Activated T-cell treated with anti-CD3 and anti-CD28 coated beads, Interleukin-2, amount 50 U/mL, for 48 hours (primary cell): ENCODE measurements around the gene PODNL1.

Source experiments
- DNase-seq, 2 experiments: peaks; one replicate each; pipeline ENCODE4 v3.0.0-alpha.2; 2020

PODNL1 gene

GRCh38 chr19:13887517-13887916 is 50.7 kb downstream of the PODNL1 start:
- no peak for DNase-seq

DNA sequence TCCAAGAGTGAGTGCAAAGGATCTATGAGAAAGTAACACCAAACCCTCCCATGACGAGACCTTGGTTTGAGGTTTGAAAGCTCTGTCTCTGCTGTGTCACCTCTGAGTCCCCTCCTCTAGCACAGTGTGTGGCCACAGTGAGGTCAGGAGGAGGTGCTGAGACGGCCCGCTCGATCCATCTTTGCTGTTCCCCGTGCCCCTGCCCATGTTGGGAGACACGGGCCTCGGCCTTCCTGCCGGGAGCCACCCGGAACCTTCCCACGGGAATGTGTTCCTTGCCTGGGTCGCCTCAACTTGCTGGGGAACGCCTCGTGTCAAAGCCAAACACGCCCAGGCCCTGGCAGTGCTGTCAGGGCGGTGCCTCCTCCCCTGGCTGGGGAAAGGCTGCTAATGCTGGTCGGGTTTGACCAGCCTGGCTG is 51.2 kb downstream of the PODNL1 start:
- DNase-seq = peak; percentile 42 to 46

- no peak for DNase-seq
Measured at GRCh38 chr19:13885826-13886365, 52.3 kb downstream of the PODNL1 start.

GRCh38 chr19:13884726-13885591 is 53.3 kb downstream of the PODNL1 start:
- no peak for DNase-seq

DNA sequence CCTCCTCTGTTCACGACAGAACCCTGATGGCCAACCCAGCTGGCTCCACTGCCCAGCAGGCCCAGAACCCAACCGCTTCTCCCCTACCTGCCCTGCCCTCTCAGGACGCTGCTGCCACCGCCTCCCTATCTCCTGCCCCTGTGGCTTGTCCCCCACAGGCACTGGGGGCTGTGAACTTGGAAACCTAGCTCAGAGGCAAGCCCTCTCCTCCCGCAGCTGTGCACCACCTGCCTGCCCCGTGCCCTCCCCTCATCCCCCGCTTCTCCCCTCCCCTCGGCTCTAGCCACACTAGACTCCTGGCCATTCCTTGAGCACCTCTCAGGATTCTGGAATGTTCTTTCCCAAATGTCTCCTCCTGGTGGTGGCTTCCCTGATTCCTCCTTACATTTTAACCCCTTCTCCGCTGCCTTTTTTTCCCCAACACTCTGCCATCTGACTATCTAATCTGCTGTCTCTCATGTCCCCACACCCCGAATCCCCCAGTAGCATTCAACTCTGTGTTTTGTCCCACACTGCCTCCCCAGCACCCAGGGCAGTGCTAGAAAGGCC is 54.6 kb downstream of the PODNL1 start:
- no peak for DNase-seq

GRCh38 chr19:13882836-13883235 is 55.4 kb downstream of the PODNL1 start:
- peak in 1 of 2 experiments; percentile 28 for DNase-seq

GRCh38 chr19:13882419-13882795 is 55.8 kb downstream of the PODNL1 start:
- DNase-seq = peak in 1 of 2 experiments; percentile 32

DNA sequence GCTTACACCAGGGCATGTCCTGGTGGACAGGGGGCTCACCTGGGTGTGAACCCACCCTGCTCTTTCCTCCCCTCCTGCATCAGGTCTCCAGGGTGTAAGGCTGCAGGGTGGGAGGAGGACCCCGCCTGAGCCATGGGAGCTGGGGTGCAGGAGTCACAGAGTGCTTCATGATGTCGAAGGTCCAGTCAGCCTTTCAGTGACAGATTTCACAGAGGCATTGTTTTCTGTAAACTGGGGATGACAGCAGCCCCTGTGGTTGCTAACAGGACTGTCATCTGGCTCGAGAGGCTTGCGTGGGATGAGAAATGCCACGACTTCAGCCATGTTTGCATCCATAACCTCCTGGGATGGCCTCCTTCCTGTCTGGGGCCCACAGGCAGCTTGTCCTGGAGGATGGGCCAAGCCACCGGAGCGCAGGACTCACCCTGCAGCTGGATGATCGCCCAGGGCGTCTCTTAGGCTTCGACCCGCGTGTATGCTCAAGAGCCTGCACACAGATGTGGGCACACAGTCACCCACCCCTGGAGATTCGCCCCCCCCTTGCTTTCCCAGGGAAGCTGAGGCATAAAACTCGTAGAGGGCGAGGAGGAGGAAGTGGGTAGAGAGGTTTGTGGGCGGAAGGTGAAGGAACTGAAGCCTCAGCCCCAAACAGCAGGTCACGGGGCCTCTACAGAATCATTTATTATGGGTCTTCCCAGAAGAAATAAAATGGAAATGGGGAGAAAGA is 56.4 kb downstream of the PODNL1 start:
- DNase-seq = peak; percentile 66 to 69

GRCh38 chr19:13881251-13881691 is 56.9 kb downstream of the PODNL1 start:
- DNase-seq = peak; percentile 43 to 56
